Gastrocnemius medialis (tissue), 4 donors: Measurements from ENCODE around the gene LPIN3.

Experiments
- CTCF ChIP-seq, 5 experiments: fragments of 450-650 bp in 3 of 5; fragments of 200-600 bp in 2 of 5; sonication (generic) in 2 of 5; IDR thresholded peaks in 4 of 5; conservative IDR thresholded peaks in 1 of 5; 1 replicate in 4 of 5; 2 replicates in 1 of 5; pipeline ENCODE4 v1.5.1; 2016 to 2019; ENCODE audit warnings: antibody characterized with exemption in 5 of 5, mild to moderate bottlenecking in 3 of 5, moderate library complexity in 3 of 5
- POLR2A ChIP-seq, 2 donors: fragments of 450-650 bp; IDR thresholded peaks; one replicate each; pipeline ENCODE4 v1.6.1; 2017; ENCODE audit warnings: antibody characterized with exemption in 2 of 2, mild to moderate bottlenecking in 2 of 2, moderate library complexity in 2 of 2

GRCh38 chr20:41393705-41394066, 53.1 kb downstream of the LPIN3 start:
- TF ChIP-seq CTCF (IDR thresholded peaks at IDR 0.05 in 4 of 5, conservative IDR thresholded peaks at IDR 0.05 in 1 of 5): no peak
- no peak for TF ChIP-seq POLR2A (IDR thresholded peaks at IDR 0.05)
